ENCODE data around the gene KIF13A.
"Not testable (repeated sequence)": the region's sequence is repeated elsewhere in the genome, so short reads cannot be mapped to it uniquely, and the experiment has no call there.

The KIF13A gene

DNA sequence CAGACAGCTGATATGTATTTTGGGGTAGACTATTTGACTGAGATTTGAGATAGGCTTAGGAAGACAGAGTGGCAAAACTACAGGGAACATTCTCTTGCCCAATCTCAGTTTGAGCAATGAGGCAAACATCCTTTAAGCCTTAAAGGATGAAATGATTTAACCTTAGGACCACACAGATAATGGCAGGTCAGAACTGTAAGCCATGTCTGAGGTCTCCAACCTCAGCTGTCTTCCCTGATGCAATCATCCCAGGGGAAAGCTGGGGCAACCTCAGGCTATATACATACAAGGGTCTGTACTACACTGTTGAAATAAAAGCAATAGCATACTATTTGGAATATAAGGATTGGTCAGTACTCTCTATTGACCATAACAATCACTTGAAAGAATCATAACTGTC lies 196.9 kb downstream of the KIF13A start:
- no peak for DNase-seq (ENCODE audit: low read depth in 3 of 3)

DNA sequence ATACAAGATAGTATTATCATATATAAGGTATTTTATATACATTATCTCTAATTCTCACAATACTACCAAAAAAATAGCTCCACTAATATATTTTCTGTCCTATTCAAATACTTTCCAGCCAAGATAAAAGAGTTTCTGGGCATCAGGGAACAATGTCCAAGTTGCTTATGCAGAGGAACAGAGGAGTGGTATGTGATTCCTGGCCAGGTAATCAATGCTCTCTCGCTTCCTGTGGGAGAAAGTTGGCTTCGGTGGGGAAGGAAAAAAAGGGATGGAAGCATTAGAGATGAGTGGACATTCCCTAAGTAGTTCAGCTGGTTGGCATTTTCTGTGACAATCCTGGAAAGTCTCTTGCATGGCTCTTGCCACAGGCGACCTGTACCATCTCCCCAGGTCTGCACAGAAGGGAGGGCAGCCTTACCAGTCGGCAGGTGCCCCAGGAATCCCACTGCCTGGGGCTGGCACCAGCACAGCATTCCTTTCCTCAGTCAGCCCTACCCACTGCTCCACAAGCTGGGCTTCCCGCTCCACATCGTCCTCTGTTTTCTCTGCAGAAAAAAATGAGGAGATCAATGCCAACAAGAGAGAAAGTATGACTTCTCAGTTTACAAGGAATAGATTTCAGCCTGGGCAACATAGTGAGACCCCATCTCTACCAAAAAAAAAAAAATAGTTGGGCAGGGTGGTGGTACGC lies 202.2 kb downstream of the KIF13A start:
- DNase-seq (ENCODE audit: low read depth in 3 of 3), result no peak

DNA sequence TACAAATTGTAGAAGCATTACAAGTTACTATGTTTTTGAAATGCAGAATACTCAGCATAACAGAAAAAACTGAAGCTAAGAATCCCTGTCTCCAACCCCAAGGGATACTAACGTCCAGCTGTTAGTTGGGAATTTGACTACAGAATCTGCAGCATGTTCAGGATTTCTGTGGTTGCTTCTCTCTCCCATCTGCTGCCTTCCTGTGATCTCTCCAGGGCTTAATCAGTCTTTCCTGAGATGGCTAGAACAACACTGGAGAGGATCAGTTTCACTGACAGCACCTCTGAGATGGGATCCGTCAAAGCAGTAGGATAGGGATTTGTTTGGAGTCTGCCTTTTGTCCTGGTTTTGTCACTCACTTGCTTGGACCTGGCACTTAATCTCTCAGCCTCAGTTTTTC lies 207.4 kb downstream of the KIF13A start:
- no peak for DNase-seq (ENCODE audit: low read depth in 3 of 3)

DNA sequence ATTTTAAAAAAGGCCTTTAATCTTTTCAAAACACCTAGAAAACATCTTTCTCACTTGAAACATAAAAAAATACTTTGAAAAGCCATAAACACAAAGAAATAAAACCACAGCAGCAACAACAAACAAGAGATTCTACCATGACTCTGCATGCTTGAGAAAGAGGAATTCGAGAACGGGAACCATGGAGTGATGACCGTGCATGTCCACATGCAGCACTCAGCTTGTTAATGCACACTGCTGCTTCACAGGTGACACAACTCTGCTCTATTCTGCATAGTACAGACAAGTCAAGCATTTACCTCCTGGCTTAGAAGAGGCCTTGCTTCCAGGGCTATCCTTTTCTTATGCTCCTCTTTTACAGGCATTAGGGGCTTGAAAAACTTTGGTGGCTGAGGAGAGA lies 215.8 kb downstream of the KIF13A start:
- no peak for DNase-seq (ENCODE audit: low read depth in 3 of 3)

DNA sequence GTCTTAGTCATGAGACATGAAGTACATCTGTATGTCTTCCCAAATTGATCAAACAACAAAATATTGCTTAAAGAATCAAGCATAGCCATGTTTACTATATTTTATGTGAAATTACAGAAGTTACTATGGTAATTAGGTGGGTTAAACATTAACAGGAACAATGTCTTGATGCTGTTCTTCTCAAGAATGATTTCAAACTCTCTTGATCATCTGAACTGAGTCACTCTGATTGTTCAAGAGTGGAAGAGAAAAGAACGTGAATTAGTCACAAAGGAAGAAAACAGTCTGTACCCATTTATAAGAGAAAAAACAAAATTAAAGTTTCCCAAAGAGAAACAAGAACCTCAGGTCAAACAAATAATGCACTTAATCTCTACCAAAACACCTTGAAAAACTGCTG lies 218.6 kb downstream of the KIF13A start:
- DNase-seq (ENCODE audit: low read depth in 3 of 3), result no peak

DNA sequence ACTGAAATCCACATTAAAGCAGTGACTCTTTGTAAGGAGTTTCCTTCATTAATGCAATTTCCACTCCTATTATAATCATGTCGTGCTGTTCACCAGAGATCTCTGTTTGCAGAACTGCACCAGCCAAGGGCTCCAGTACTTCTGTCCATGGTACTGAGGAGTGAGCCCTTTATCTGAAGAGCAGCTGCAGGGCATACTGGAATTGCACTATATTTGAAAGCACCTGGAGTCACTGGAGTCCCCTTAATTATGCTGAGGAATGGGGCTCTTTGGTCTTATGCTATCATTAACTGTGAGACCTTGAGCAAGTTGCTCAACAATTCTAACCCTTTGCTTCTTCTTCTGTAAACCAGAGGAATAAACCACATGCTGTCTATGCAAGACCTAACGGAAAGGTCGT lies 219.0 kb downstream of the KIF13A start:
- no peak for DNase-seq (ENCODE audit: low read depth in 3 of 3)

DNA sequence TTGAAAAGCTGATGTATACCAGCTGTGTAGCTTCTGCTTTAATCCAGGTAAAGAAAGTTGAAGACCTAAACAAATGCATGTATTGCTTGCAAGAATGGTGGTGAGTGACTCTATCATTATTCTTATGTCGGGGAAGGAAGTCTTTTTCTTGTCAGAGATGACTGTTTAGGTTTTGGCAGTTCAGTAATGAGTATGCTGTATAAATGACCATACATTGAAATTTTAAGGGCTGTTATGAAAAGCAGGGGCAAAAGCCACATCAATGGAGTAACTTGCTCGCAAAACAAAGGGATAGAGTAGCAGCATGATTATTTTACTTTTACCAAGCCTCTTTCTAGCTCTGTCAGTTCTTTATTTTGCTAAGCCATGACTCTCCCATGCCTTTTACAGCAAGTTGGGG lies 224.8 kb downstream of the KIF13A start:
- no peak for DNase-seq (ENCODE audit: low read depth in 3 of 3)

DNA sequence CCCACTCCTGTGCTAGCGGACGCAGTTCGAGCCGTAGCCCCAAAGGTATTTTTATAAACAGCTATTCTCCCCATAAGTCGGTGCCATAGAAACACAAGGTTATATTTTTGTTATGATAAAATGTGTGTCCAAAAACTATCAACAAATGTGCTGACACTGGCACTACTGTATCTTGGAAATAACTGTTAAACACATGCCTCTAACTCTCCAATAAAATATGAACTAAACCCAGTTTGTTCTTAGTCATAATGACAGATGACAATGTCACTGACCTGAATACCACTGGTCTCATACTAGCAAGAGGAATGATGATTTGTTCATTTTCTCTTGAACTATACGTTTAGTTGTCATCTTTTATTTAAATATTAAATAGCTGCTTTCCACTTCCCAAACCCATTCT lies 229.3 kb downstream of the KIF13A start:
- no peak for DNase-seq (ENCODE audit: low read depth in 3 of 3)

DNA sequence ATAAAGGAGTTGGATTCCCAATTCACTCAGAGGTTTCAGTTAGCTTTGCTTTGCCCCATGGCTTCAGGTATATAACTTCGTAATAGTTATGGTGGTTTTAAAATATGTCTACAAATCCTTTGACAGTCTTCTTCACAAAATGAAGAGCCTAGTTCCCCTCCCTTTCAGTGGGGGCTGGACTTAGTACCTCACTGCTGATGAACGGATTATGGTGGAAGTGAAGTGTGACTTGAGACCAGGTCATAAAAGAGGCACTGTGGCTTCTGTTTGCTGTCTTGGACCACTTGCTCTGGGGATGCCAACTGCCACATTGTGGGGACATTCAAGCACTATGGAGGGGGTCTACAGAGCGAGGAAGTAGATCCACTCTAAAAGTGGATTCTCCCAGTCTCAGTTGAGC lies 233.2 kb downstream of the KIF13A start:
- DNase-seq (ENCODE audit: low read depth in 3 of 3), result no peak

DNA sequence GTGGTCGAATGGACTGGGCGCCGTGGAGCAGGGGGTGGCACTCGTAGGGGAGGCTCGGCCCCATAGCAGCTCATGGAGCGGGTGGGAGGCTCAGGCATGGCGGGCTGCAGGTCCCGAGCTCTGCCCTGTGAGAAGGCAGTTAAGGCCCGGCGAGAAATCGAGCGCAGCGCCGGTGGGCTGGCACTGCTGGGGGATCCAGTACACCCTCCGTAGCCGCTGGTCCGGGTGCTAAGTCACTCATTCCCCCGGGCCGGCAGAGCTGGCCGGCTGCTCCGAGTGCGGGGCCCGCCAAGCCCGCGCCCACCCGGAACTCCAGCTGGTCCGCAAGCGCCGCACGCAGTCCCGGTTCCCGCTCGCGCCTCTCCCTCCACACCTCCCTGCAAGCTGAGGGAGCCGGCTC lies 242.1 kb downstream of the KIF13A start:
- not testable (repeated sequence) for DNase-seq (ENCODE audit: low read depth in 3 of 3)

DNA sequence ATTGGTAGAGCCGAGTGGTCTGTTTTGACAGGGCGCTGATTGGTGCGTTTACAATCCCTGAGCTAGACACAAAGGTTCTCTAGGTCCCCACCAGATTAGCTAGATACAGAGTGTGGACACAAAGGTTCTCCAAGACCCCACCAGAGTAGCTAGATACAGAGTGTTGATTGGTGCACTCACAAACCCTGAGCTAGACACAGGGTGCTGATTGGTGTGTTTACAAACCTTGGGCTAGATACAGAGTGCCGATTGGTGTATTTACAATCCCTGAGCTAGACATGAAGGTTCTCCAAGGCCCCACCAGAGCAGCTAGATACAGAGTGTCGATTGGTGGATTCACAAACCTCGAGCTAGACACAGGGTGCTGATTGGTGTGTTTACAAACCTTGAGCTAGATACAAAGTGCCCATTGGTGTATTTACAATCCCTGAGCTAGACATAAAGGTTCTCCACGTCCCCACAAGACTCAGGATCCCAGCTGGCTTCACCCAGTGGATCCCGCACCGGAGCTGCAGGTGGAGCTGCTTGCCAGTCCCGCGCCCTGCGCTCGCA lies 242.6 kb downstream of the KIF13A start:
- DNase-seq (ENCODE audit: low read depth in 3 of 3), result not testable (repeated sequence)

DNA sequence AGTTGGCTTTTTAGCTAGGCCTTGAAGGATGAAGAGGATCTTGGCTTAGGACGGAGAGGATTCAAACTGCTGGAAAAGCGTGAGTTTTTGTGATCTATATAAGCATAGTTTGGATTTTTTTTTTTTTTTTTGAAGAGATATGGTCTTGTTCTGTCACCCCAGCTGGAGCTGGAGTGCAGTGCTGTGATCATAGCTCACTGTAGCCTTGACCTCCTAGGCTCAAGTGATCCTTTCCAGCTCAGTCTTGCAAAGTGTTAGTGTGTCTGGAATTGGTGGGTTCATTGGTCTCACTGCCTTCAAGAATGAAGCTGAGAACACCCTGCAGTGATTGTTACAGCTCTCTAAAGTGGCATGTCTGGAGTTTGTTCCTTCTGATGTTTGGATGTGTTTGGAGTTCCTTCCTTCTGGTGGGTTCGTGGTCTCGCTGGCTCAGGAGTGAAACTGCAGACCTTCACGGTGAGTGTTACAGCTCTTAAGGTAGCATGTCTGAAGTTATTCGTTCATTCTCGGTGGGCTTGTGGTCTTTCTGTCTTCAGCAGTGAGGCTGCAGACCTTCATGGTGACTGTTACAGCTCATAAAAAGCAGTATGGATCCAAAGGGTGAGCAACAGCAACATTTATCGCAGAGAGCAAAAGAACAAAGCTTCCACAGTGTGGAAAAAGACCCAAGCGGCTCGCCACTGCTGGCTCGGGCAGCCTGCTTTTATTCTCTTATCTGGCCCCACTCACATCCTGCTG lies 243.2 kb downstream of the KIF13A start:
- DNase-seq (ENCODE audit: low read depth in 3 of 3), result no peak

DNA sequence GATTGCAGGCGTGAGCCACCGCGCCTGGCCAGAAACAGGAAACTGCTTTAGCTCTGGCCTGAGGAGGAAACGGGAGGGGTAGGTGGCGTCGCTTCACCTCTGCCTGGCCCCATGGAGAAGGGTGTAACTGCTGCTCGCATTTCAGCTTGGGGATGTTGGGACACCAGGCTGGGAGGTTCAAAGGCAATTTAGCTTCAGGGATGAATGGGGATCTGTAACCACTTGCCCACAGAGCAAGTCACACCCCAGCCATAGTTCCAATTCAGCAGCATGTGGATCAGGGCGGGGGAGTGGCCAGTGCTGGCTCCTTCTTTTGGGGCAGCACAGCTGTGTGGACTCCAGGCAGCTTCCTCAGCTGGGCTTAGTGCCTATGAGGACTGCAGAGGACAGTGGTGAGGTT lies 245.9 kb downstream of the KIF13A start:
- DNase-seq (ENCODE audit: low read depth in 3 of 3), result no peak

DNA sequence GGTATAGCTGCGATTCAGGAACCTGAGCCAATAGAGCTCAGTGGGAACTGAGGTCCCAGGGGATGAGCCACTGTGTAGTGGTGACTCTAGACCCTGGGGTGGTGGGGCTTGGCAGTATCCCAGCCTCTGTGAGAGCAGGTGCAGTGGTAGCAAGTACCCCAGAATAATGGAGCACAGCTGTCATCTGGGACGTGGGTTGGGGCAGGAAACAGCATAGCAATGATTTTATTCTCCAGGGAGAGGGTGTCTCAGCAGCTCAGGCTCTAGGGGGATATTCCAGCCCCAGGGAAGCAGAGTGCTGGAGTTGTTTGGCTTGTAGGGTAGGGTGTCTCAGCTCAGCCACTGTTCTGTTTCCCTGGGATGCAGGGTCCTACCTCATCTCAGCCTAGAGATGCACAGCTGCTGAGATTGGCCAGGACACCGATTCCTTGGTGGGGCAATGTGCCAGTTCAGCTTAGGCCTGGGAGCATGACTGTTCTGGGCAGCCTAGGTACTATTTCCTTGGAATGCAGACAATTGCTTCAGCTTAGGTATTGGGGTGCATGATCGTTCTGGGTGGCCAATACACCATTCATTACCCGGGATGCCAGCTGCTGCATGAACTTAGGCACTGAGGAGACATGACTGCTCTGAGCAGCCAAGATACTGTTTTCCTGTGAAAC lies 246.7 kb downstream of the KIF13A start:
- DNase-seq (ENCODE audit: low read depth in 3 of 3), result no peak

DNA sequence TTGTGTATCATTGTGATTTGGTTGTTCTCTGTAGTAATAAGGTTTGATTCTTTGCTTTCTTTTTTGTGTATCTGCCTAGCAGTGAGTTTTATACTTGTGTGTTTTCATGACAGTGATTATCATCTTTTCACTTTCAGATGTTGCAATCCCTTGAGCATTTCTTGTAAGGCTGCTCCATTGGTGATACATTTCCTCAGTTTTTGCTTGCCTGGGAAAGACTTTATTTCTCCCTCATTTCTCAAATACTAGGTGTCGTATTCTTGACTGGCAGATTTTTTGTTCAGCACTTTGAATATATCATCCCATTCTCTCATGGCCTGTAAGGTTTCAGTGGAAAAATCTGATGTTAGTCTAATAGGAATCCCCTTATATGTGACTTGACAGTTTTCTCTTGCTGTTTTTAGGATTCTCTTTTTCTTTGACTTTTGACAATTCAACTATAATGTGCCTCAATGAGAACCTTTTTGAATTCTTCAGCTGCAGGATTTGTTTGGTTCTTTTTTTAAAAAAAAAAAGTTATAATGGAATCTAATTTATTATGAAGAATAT lies 249.7 kb downstream of the KIF13A start:
- DNase-seq (ENCODE audit: low read depth in 3 of 3), result no peak

DNA sequence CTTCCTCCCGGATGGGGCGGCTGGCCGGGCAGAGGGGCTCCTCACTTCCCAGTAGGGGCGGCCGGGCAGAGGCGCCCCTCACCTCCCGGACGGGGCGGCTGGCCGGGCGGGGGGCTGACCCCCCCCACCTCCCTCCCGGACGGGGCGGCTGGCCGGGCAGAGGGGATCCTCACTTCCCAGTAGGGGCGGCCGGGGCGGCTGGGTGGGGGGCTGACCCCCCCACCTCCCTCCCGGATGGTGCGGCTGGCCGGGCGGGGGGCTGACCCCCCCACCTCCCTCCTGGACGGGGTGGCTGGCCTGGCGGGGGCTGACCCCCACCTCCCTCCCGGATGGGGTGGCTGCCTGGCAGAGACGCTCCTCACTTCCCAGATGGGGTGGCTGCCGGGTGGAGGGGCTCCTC lies 252.1 kb downstream of the KIF13A start:
- DNase-seq (ENCODE audit: low read depth in 3 of 3), result not testable (repeated sequence)

DNA sequence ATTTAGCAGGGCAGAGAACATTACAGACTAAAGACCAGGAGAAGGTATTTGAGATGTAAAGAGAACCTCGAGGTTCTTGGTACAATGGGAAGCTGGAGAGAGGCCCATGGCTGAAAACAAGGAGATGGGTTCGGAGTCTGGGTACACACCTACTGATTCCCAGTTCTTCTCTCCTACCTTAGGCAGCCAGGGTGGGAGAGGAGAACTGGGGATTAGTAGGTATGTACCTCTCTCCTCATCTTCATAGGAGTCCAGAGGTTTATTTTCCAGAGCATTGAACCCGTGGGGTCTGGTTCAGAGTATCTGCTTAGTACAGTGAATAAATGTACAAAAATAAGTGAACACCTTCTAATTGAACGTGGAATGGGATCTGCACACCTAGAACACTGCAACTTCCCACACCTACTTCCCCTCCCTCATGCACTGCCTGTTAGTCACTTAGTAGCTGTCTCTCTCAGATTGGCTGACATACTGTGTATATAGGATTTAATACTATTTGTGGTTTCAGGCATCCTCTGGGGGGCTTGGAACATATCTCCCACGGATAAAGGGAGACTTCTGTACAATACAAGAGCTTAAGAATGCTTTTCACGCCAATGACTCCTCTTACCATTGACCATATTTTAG lies 257.2 kb downstream of the KIF13A start:
- DNase-seq (ENCODE audit: low read depth in 3 of 3), result no peak

DNA sequence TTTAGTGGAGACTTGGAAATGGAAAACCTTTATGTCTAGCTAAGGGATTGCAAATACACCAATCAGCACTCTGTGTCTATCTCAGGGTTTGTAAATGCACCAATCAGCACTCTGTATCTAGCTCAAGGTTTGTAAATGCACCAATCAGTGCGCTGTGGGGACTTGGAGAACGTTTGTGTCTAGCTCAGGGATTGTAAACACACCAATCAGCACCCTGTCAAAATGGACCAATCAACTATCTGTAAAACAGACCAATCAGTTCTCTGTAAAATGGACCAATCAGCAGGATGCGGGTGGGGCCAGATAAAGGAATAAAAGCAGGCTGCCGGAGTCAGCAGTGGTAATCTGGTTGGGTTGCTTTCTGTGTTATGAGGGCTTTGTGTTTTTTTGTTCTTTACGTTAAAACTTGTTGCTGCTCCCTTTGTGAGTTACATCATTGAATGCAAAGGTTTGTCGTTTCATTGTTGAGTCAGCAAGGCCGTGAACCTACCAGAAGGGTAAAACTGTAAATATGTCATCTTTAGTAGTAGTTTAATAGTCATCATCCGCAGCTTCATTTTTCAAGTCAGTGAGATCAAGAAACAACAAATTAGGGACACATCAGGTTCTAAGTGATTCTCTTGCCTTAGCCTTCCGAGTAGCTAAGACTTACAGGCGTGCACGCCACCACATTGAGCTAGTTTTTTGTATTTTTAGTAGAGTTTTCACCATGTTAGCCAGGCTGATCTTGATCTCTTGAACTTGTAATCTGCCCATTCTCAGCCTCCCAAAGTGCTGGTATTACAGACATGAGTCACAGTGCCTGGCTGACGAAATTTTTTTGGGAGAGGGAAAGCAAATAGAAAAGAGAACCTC lies 258.0 kb downstream of the KIF13A start:
- no peak for DNase-seq (ENCODE audit: low read depth in 3 of 3)

DNA sequence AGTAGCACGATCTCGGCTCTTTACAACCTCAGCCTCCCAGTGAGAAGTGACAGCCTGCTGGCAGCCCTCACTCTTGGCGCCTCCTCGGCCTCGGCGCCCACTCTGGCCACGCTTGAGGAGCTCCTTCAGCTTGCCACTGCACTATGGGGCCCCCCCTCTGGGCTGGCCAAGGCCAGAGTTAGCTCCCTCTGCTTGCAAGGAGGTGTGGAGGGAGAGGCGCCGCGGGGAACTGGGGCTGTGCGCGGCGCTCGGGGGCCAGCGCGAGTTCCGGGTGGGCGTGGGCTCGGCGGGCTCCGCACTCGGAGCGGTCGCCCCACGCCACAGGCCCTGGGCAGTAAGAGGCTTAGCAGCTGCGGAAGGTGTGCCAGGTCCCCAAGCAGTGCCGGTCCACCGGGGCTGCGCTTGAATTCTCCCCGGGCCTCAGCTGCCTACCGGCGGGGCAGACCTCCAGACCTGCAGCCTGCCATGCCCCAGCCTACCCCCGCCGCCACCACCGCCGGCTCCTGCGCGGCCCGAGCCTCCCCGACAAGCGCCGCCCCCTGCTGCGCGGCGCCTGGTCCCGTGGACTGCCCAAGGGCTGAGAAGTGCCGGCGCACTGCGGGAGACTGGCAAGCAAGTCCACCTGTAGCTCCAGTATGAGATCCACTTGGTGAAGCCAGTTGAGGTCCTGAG lies 258.7 kb downstream of the KIF13A start:
- DNase-seq (ENCODE audit: low read depth in 3 of 3), result no peak

DNA sequence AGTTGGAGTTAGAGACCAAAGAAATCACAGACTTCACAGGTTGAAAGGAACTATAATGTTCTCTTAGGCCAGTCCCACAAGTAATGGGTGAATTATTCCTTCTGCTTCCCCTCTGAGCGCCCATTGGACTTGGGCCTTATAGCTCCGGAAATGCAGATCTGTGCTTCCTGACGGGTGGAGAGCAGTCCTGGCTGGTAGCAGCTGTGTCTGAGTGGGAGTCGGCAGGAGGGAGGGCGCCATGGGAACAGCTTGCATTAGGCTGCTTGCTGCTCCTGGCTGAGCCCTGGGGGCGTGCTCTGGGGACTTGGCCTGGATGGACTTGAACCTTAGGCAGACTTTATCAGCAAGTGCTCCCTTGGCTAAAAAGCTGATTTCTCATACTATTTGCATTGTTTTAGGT lies 262.4 kb downstream of the KIF13A start:
- no peak for DNase-seq (ENCODE audit: low read depth in 3 of 3)

Measured in stimulated activated CD4-positive, alpha-beta T cell treated with anti-CD3 and anti-CD28 coated beads, TNF-alpha, amount 100 ng/mL, for 4 hours (primary cell).